ENCODE measurements around the gene BEGAIN. TPM values are rescaled to one million over a fixed set of nuclear protein-coding genes. Genes with fewer than 3 reads are reported as not detected.
A peak's percentile ranks its signal among the peaks of the same experiment; 100 is the strongest.

The BEGAIN gene
- total and polyA plus RNA-seq, 2 of the 8 experiments (the other 6 are each of a cell fraction or from before 2014, with no cell fraction given) = 2.9 to 3.0 TPM

- Histone ChIP-seq H4K20me1 (replicated peaks in 1 of 2; ENCODE audit: control insufficient read depth in 1 of 2, insufficient read depth in 2 of 2, low read length in 2 of 2) (peaks cover 0 to 1% of the 10 kb centered on the region in 2 experiments), H3K4me1 (replicated peaks in 1 of 4; ENCODE audit: control insufficient read depth in 3 of 4, insufficient read depth in 4 of 4, low read length in 3 of 4) (peaks cover 0 to 15% (median 3%) of the 10 kb centered on the region in 4 experiments; a peak in 3 of 7 replicates), H2BK5ac (ENCODE audit: low read depth, low read length) (no peak overlapping the region), H4K91ac (replicated peaks; ENCODE audit: insufficient read length, low read length) (no peak overlapping the region), H3K79me2 (ENCODE audit: control insufficient read depth in 1 of 2, insufficient read depth in 2 of 2, low read length in 2 of 2) (no peaks in the 10 kb centered on the region), H2BK15ac (ENCODE audit: low read length) (0 out of 2 replicates have a peak overlapping the region, but pooled peaks have one; percentile 61), H3K18ac (ENCODE audit: extremely low read depth, low read length) (no peak overlapping the region; the same call in 1 of the 2 replicates), H2AFZ (ENCODE audit: low read length) (peak overlapping the region; percentile 76; the same call in 1 of the 2 replicates), H3K14ac (ENCODE audit: insufficient read length) (no peak overlapping the region), H3K23me2 (ENCODE audit: low read depth, low read length) (peaks cover 12% of the 10 kb centered on the region; the same call in 1 of the 2 replicates), H3K9me3 (ENCODE audit: insufficient read depth in 2 of 2, low read depth in 1 of 2, low read length in 1 of 2) (no peaks in the 10 kb centered on the region), H3K36me3 (ENCODE audit: control insufficient read depth in 2 of 4, insufficient read depth in 4 of 4, low read length in 3 of 4) (no peaks in the 10 kb centered on the region), H2AK5ac (ENCODE audit: low read depth, low read length) (no peak overlapping the region), H3K4ac (replicated peaks; ENCODE audit: insufficient read length, low read depth, low read length) (no peak overlapping the region), H3K56ac (replicated peaks; ENCODE audit: insufficient read length, low read depth, low read length) (no peak overlapping the region), H2BK12ac (ENCODE audit: low read depth, low read length) (peak overlapping the region; percentile 87; the same call in 1 of the 2 replicates), H3K4me2 (ENCODE audit: insufficient read depth in 1 of 2, low read depth in 2 of 2, low read length in 2 of 2) (no peak overlapping the region; a peak in 1 of 4 replicates), H3K23ac (ENCODE audit: insufficient read length) (no peak overlapping the region), H3K27me3 (replicated peaks in 1 of 4; ENCODE audit: control insufficient read depth in 3 of 4, extremely low read depth in 1 of 4, insufficient read depth in 3 of 4, low read length in 3 of 4) (peaks cover 20 to 35% (median 32%) of the 10 kb centered on the region in 4 experiments), H3K27ac (ENCODE audit: low read depth, low read length) (no peak overlapping the region), H4K5ac (ENCODE audit: insufficient read length, low read depth, low read length) (no peak overlapping the region), H3K4me3 (ENCODE audit: extremely low read depth in 1 of 4, insufficient read depth in 2 of 4, low read depth in 3 of 4, low read length in 4 of 4) (no peak overlapping the region), H2BK120ac (replicated peaks; ENCODE audit: low read depth, low read length) (no peak overlapping the region), H2BK20ac (ENCODE audit: low read length) (no peak overlapping the region), H3K79me1 (ENCODE audit: low read depth, low read length) (no peaks in the 10 kb centered on the region), H3K9ac (replicated peaks in 1 of 4; ENCODE audit: extremely low read depth in 1 of 4, low read depth in 3 of 4, low read length in 3 of 4) (no peak overlapping the region), H4K8ac (ENCODE audit: extremely low read depth, insufficient read depth, low read length) (no peak overlapping the region)
- no peak for TF ChIP-seq NRF1 (IDR thresholded peaks at IDR 0.05; ENCODE audit: low read depth, low read length)
- TF ChIP-seq YY1 (IDR thresholded peaks at IDR 0.05; ENCODE audit: low read depth, low read length) = no peak
- ChIA-PET CTCF (ENCODE audit: partially characterized antibody) (interaction anchor here (0.6 to 2.1 kb wide), 5 partner anchors 47 to 204 kb away, joined by 3 to 6 read pairs (median 4); no protein-coding TSS in a partner anchor), POLR2A (ENCODE audit: partially characterized antibody) (no interaction called here)
- FAIRE-seq (no peak), DNase-seq (ENCODE audit: low read depth in 1 of 2, low spot score in 2 of 2) (no peak)
- 80% methylated on average over 8 of the region's 10 CpGs; no CpG with 5 or more reads in 1 of the 2 experiments for WGBS, 2 experiments (ENCODE audit: extremely low coverage in 1 of 2, insufficient coverage in 1 of 2, insufficient read length in 1 of 2, insufficient replicate concordance in 2 of 2, low coverage in 1 of 2, low lambda C conversion rate in 2 of 2, missing lambda C conversion rate in 1 of 2)
Observed at GRCh38 chr14:100588671-100589070, 1.5 kb upstream of the BEGAIN start.

All from H1 (cell line).